ENCODE data around the gene ZMYND15. TPM values are rescaled to one million over a fixed set of nuclear protein-coding genes. Genes with fewer than 3 reads are reported as not detected.

ZMYND15 gene
- total and polyA plus RNA-seq, 2 donors (not counting 3 experiments of a cell fraction or from before 2014, with no cell fraction given), result 0.12 to 0.44 TPM

GRCh38 chr17:4782652-4783051 lies 43.0 kb downstream of the ZMYND15 start:
- H3K9me3 ChIP-seq (replicated peaks; ENCODE audit: control insufficient read depth, insufficient read depth, low read length), result no peaks in the 10 kb centered on the region
- CTCF ChIA-PET, result interaction anchor here (0.8 to 1.6 kb wide), 2 partner anchors 12 to 73 kb away, joined by 4 read pairs; partner anchors contain the start of gene ARRB2
- no peak for TF ChIP-seq POLR2A (IDR thresholded peaks at IDR 0.05; ENCODE audit: low read depth, low read length)
- no peak for TF ChIP-seq POLR2AphosphoS5 (IDR thresholded peaks at IDR 0.05; ENCODE audit: insufficient read depth, low read depth, low read length)
- TF ChIP-seq CTCF (IDR thresholded peaks at IDR 0.05; ENCODE audit: extremely low read depth in 1 of 2, insufficient read depth in 1 of 2, low read depth in 1 of 2, low read length in 2 of 2), result no peak
- TF ChIP-seq JUN (IDR thresholded peaks at IDR 0.05; ENCODE audit: borderline replicate concordance, insufficient read depth, insufficient read length, low read depth), result no peak
- no peak for TF ChIP-seq GATA2 (IDR thresholded peaks at IDR 0.05; ENCODE audit: insufficient read depth, insufficient read length, low read depth, low read length)
- no peak for TF ChIP-seq EZH2 (IDR thresholded peaks at IDR 0.05; ENCODE audit: borderline replicate concordance, low read depth, low read length, severe bottlenecking)
- no peak for TF ChIP-seq MYC (IDR thresholded peaks at IDR 0.05; ENCODE audit: low read depth, low read length)
- TF ChIP-seq FOS (IDR thresholded peaks at IDR 0.05; ENCODE audit: borderline replicate concordance, insufficient read depth, low read length), result no peak
- TF ChIP-seq MAX (IDR thresholded peaks at IDR 0.05; ENCODE audit: insufficient read depth, insufficient read length), result no peak

More at GRCh38 chr17:4782652-4783051, 43.0 kb downstream of the ZMYND15 start:
- no peaks in the 10 kb centered on the region for H4K20me1 ChIP-seq (replicated peaks; ENCODE audit: control insufficient read depth, extremely low read depth, insufficient read depth, low read length)
- FAIRE-seq, result no peak
- no peaks in the 10 kb centered on the region for H3K9me1 ChIP-seq (replicated peaks; ENCODE audit: control insufficient read depth, extremely low read depth, insufficient read depth, low read length)
- H3K27ac ChIP-seq (ENCODE audit: insufficient read depth, low read depth, low read length), result no peak overlapping the region
- no peaks in the 10 kb centered on the region for H3K36me3 ChIP-seq (ENCODE audit: control insufficient read depth in 2 of 2, extremely low read depth in 1 of 2, insufficient read depth in 2 of 2, low read length in 2 of 2)
- POLR2A ChIA-PET, result no interaction called here
- no peak for DNase-seq (ENCODE audit: low read depth, low spot score)
- H3K4me3 ChIP-seq (replicated peaks in 1 of 3; ENCODE audit: insufficient read depth in 1 of 3, low read depth in 1 of 3, low read length in 3 of 3), result no peak overlapping the region
- H3K27me3 ChIP-seq (ENCODE audit: control insufficient read depth in 2 of 2, insufficient read depth in 2 of 2, low read length in 2 of 2), result peaks cover 18 to 26% of the 10 kb centered on the region in 2 experiments
- no peaks in the 10 kb centered on the region for H3K79me2 ChIP-seq (ENCODE audit: control insufficient read depth, insufficient read depth, low read length)
- H3K9ac ChIP-seq (replicated peaks; ENCODE audit: extremely low read depth, insufficient read depth, low read length), result no peak overlapping the region
- no peak overlapping the region for H2AFZ ChIP-seq (ENCODE audit: low read depth, low read length)
- no TSS peak for BruUV-seq (replicated peaks)
- no peak overlapping the region for H3K4me2 ChIP-seq (ENCODE audit: insufficient read depth, low read length)
- H3K4me1 ChIP-seq (ENCODE audit: control insufficient read depth, extremely low read depth, insufficient read depth, low read length), result peaks cover 15% of the 10 kb centered on the region
- dilution Hi-C loops (cut with MboI; ENCODE audit: extremely low pct_ligation_motif_present, low sequenced_read_pairs) (no loop called here), intact Hi-C loops (cut with micrococcal nuclease) (no loop called here)
